Measurements from ENCODE around the gene DTHD1. TPM values are rescaled to one million over a fixed set of nuclear protein-coding genes. Genes with fewer than 3 reads are reported as not detected.

DTHD1 gene
- polyA plus RNA-seq, 3 donors, result not detected

GRCh38 chr4:36360755-36361154 lies 79.3 kb downstream of the DTHD1 start:
- no peak overlapping the region for H3K4me3 Mint-ChIP-seq
- no peak for DNase-seq
- no peaks in the 10 kb centered on the region for H3K9me3 Mint-ChIP-seq
- no peaks in the 10 kb centered on the region for H3K27me3 ChIP-seq (ENCODE audit: control insufficient read depth in 2 of 2, insufficient read depth in 2 of 2, low read length in 2 of 2)
- H3K4me1 ChIP-seq (ENCODE audit: control insufficient read depth in 1 of 2, insufficient read depth in 2 of 2, low read length in 2 of 2), result no peaks in the 10 kb centered on the region
- H3K27ac ChIP-seq (ENCODE audit: low read depth in 1 of 2, low read length in 2 of 2), result no peak overlapping the region
- no peaks in the 10 kb centered on the region for H3K36me3 ChIP-seq (replicated peaks in 1 of 2; ENCODE audit: control insufficient read depth in 1 of 2, insufficient read depth in 2 of 2, low read length in 2 of 2)
- no peak overlapping the region for H3K27ac Mint-ChIP-seq
- intact Hi-C loops (cut with micrococcal nuclease), result no loop called here
- no peak overlapping the region for H2AFZ ChIP-seq (ENCODE audit: insufficient read depth, low read depth, low read length, poor library complexity, severe bottlenecking)
- no peaks in the 10 kb centered on the region for H3K9me3 ChIP-seq (replicated peaks in 1 of 2; ENCODE audit: control insufficient read depth in 1 of 2, insufficient read depth in 1 of 2, low read length in 2 of 2)
- no peaks in the 10 kb centered on the region for H4K20me1 ChIP-seq (ENCODE audit: insufficient read depth, low read length)
- no peak overlapping the region for H3K4me3 ChIP-seq (replicated peaks in 1 of 3; ENCODE audit: low read depth in 2 of 3, low read length in 3 of 3)
- peaks cover 2% of the 10 kb centered on the region for H3K4me1 Mint-ChIP-seq
- no peaks in the 10 kb centered on the region for H3K27me3 Mint-ChIP-seq (ENCODE audit: low read depth in 3 of 3)
- no peaks in the 10 kb centered on the region for H3K36me3 Mint-ChIP-seq
- H3K4me2 ChIP-seq (replicated peaks; ENCODE audit: extremely low read depth, low read length, poor library complexity, severe bottlenecking), result no peak overlapping the region
- no peak for TF ChIP-seq CTCF (IDR thresholded peaks at IDR 0.05)
- no peaks in the 10 kb centered on the region for H3K79me2 ChIP-seq (ENCODE audit: insufficient read depth, low read length)
- H3K9ac ChIP-seq (ENCODE audit: insufficient read depth, low read length, poor library complexity, severe bottlenecking), result no peak overlapping the region

GRCh38 chr4:36363024-36363423 lies 81.6 kb downstream of the DTHD1 start:
- Mint-ChIP-seq H3K4me3 (no peak overlapping the region), H3K27me3 (ENCODE audit: low read depth in 3 of 3) (no peaks in the 10 kb centered on the region), H3K4me1 (peaks cover 2% of the 10 kb centered on the region), H3K36me3 (no peaks in the 10 kb centered on the region), H3K27ac (no peak overlapping the region), H3K9me3 (peaks cover 0 to 3% (median 0%) of the 10 kb centered on the region in 7 donors)
- Histone ChIP-seq H3K9ac (ENCODE audit: insufficient read depth, low read length, poor library complexity, severe bottlenecking) (no peak overlapping the region), H3K9me3 (replicated peaks in 1 of 2; ENCODE audit: control insufficient read depth in 1 of 2, insufficient read depth in 1 of 2, low read length in 2 of 2) (no peaks in the 10 kb centered on the region), H3K4me2 (replicated peaks; ENCODE audit: extremely low read depth, low read length, poor library complexity, severe bottlenecking) (no peak overlapping the region), H3K4me1 (ENCODE audit: control insufficient read depth in 1 of 2, insufficient read depth in 2 of 2, low read length in 2 of 2) (no peaks in the 10 kb centered on the region), H3K36me3 (replicated peaks in 1 of 2; ENCODE audit: control insufficient read depth in 1 of 2, insufficient read depth in 2 of 2, low read length in 2 of 2) (no peaks in the 10 kb centered on the region), H3K27me3 (ENCODE audit: control insufficient read depth in 2 of 2, insufficient read depth in 2 of 2, low read length in 2 of 2) (no peaks in the 10 kb centered on the region), H3K79me2 (ENCODE audit: insufficient read depth, low read length) (no peaks in the 10 kb centered on the region), H4K20me1 (ENCODE audit: insufficient read depth, low read length) (no peaks in the 10 kb centered on the region), H2AFZ (ENCODE audit: insufficient read depth, low read depth, low read length, poor library complexity, severe bottlenecking) (no peak overlapping the region), H3K4me3 (replicated peaks in 1 of 3; ENCODE audit: low read depth in 2 of 3, low read length in 3 of 3) (no peak overlapping the region), H3K27ac (ENCODE audit: low read depth in 1 of 2, low read length in 2 of 2) (no peak overlapping the region)
- no peak for DNase-seq
- no CpG with 5 or more reads among the region's 2 CpGs for WGBS (ENCODE audit: insufficient coverage)
- intact Hi-C loops (cut with micrococcal nuclease), result no loop called here
- no peak for TF ChIP-seq CTCF (IDR thresholded peaks at IDR 0.05)
